Measurements from ENCODE around the gene USP33. TPM values are rescaled to one million over a fixed set of nuclear protein-coding genes. Genes with fewer than 3 reads are reported as not detected.
A peak's percentile ranks its signal among the peaks of the same experiment; 100 is the strongest.
"Not testable (repeated sequence)": the region's sequence is repeated elsewhere in the genome, so short reads cannot be mapped to it uniquely, and the experiment has no call there.

USP33 gene
- total RNA-seq, 1 donor from 2014 or later: 26.3 TPM

DNA sequence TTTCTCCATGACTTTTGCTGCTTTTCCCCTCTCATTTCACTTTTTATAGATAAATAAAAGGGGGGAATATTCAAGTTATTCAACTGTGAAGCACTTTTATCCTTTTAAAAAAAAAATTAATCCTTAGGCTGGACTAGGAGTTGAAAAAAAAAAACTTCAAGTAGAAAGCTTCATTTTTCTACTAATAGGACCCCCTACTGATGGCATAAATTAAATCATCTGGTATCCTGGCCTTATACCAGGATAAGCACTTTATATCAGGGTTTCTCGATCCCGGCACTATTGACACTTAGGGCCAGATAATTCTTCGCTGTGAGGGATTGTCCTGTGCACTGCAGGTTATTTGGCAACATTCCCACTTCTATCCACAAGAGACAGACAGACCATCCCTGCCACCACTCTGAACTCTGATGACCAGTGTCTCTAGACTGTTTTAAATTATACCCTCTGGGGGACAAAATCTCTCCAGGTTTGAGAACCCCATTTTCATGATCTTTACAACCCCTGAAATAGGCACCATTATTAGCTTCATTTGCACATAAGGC lies 17.6 kb downstream of the USP33 start:
- no peak for DNase-seq (ENCODE audit: low spot score)
- intact Hi-C loops (cut with DNase I): no loop called here

DNA sequence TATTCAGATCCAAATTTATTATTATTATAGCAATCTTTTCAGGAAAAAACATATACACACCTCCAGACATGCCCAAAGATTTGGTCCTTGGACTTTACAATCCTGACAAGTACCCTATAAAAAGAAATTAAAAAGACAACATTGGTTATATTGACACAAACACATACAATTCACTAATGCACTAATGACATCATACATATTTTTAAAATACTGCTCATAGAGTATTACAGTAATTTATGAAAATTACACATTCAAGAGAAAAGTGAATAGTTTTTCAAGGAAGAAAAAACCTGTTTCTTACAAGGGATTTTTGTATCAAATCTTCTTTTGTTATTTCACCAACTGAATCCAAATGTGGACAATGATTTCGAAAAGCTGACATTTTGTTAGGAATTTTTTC lies 18.3 kb downstream of the USP33 start:
- intact Hi-C loops (cut with DNase I): no loop called here
- no peak for DNase-seq (ENCODE audit: low spot score)

DNA sequence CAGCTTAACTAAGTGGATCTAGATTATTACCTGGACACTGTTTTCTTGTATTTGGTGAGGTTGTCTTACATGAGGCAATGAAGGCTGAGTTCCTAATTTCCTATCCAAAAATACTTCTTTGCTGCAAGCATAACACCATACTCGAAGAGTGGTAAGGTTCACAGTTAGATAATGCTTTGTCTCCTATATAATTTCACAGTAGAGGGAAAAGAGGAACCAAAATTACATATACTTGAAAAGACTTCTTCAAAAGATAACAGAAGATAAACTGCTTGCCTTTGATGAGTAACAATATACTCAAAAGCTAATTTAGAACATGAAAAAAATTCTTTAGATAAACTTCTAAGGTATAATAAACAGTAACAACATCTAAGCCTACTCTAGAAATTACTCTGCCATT lies 20.4 kb downstream of the USP33 start:
- intact Hi-C loops (cut with DNase I): no loop called here
- DNase-seq (ENCODE audit: low spot score): no peak

DNA sequence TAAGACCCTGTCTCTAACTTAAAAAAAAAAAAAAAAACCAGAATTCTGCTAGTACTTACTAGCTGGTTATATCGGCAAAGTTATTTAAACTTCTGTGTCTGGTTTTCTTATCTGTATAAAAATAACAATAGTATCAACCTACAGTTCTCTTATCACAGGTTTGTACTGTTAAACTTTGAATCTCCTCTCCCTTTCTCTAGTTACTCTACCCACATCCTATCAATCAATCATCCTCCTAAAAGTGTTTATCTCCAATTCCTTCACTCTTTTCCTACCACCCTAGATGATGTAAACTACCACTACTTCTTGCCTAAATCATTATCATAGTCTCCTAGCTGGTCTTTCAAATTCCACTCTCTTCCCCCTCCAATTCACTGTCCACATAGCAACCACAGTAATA lies 27.6 kb downstream of the USP33 start:
- intact Hi-C loops (cut with DNase I): no loop called here
- DNase-seq (ENCODE audit: low spot score): no peak

DNA sequence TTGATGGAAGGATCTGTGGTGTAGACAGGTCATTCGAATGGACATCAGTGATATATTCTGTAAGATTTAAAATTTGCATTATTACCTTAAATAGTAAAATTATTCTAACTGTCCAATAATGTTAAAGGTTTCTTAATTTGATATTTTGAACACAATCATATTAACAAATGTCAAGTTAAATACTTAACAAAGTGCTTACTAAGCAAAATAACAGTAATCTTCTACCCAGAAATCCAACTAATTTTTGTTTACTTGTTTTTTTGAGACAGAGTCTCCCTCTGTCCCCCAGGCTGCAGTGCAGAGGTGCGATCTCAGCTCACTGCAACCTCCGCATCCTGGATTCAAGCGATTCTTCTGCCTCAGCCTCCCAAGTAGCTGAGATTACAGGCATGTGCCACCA lies 33.9 kb downstream of the USP33 start:
- no peak for DNase-seq (ENCODE audit: low spot score)
- intact Hi-C loops (cut with DNase I): no loop called here

DNA sequence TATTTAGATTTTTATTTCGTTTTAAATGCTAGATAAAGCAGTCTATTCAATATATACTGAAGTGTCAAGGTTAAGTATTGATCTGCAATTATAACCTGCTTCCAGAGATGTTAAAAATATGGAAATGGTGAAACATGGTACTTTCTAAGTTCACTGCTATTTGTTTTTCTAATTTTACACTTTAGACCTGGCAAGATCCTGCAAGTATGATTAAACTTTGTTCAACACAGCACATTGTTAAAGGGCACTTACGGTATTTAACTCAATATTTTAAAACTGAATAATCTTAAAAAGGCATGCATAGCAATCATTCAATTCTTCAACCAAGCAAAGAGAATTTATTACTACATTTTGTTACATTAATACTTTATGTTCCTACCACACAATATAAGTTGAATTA lies 41.5 kb downstream of the USP33 start:
- DNase-seq (ENCODE audit: low spot score): no peak
- intact Hi-C loops (cut with DNase I): no loop called here

DNA sequence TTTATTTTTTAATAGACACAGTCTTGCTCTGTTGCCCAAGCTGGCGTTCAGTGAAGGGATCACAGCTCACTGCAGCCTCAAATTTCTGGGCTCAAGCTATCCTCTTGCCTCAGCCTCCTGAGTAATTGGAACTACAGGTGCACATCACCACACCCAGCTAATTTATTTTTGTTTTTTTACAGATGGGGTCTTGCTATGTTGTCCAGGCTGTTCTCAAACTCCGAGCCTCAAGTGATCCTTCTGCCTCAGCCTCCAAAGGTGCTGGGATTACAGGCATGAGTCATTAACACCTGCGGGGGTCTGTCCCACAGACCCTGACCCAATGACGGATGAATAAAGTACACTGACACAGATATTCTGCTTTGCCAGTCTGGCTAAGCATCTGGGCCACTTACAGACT lies 43.6 kb downstream of the USP33 start:
- intact Hi-C loops (cut with DNase I): no loop called here
- no peak for DNase-seq (ENCODE audit: low spot score)

DNA sequence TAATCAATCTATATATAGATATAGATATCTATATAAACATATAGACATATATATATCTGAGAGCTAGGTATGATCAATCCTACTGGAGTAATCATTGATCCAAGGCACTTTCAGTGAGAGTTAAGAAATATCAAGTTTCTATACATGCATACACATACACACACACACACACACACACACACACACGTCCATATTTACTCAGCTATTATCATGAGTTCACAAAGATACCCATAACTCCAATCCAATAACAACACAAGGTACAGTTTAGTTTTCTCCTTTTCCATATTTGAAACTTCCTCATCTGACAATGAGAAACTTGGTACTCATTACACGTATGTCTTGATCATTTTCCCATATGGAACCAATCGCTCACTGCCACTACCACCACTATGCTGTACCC lies 49.9 kb downstream of the USP33 start:
- intact Hi-C loops (cut with DNase I): no loop called here
- DNase-seq (ENCODE audit: low spot score): no peak

DNA sequence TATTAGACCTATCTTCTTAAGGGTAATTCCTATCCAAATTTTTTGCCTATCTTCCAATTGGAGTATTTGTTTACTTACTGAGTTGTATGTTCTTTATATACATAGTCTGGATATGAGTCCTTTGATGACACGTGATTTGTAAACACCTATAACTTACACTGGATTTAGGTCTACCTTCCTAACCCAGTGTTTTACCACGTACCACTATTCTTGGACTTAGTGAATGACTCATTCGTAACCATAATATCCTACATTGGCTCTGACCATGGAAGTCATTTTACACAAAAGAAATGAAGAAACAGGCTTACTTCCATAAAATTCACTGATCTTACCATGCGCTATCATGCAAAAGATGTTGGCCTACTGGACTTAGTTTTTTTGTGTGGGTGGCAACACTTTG lies 53.3 kb downstream of the USP33 start:
- intact Hi-C loops (cut with DNase I): no loop called here
- no peak for DNase-seq (ENCODE audit: low spot score)

DNA sequence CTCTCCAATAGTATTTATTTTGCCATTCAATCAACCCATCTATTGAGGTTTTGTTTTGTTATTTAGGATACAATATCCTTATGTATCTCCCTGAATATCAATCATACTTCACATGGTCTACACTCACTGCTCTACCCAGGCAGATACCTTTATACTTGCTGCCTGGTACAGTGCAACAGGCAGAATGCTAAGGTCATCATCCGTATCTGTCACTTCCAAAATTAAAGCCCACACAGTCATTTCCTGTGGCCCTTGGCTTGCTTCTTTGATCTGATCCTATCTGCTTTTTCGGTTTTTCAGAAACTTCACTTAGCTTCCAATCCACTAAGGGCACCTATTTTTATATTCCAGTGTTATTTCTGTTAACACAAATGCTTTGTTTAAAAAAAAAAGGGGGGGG lies 54.9 kb downstream of the USP33 start:
- intact Hi-C loops (cut with DNase I): no loop called here
- DNase-seq (ENCODE audit: low spot score): no peak

DNA sequence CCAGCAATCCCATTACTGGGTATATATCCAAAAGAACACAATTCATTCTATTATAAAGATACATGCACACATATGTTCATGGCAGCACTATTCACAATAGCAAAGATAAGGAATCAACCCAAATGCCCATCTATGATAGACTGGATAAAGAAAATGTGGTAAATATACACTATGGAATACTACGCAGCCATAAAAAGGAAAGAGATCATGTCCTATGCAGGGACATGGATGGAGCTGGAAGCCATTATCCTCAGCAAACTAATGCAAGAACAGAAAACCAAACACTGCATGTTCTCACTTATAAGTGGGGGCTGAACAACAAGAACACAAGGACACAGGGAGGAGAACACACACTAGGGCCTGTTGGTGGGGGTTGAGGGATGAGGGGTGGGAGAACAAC lies 60.0 kb downstream of the USP33 start:
- intact Hi-C loops (cut with DNase I); DNase-seq (ENCODE audit: low spot score): not testable (repeated sequence)

DNA sequence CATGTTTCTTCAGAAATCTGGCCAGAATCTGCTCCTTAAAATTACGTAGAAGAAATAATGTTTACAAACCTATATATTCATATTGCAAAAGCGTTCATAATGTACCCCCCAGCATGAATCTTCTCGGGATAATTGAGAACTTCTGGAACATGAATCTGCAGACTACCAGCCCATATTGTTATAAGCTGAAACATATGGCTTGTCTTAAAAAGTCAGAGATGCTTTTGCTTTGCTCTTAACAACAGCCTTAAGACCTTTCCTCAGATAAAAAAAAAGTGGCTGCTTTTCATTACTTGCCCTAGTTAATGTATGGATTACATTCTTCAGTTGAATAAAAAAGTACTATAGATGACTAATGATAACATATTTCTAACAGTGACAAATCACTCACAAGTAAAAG lies 62.2 kb downstream of the USP33 start:
- no peak for DNase-seq (ENCODE audit: low spot score)
- intact Hi-C loops (cut with DNase I): no loop called here

DNA sequence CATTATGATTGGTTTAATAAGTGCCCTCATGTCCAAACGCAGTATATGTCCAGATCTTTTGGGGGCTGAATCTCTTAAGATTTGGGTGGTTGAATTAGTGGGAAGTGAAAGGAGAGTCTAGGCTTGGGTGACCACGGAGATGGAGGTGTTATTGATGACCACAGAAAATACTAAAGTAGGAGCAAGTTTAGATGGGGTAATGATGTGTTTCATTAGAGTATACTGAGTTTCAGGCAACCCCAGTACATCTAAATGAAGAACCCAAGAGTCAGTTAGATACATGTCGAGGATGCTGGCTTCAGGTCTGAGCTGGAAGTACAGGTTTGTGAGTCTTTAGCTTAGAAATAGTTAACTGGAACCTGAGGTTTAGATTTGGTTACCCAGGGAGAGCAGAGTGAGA lies 70.7 kb downstream of the USP33 start:
- DNase-seq (ENCODE audit: low spot score): no peak
- intact Hi-C loops (cut with DNase I): no loop called here

DNA sequence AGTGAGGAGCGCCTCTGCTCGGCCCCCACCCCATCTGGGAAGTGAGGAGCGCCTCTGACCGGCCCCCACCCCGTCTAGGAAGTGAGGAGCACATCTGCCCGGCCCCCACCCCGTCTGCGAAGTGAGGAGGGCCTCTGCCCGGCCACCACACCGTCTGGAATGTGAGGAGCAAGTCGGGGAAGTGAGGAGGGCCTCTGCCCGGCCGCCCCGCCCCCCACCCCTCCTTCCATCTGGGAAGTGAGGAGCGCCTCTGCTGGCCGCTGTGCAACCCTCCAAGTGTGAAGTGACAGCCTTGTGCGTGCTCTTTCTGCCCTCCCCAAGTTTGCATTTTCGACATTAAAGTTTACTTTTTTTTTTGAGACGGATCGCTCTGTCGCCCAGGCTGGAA lies 72.1 kb downstream of the USP33 start:
- intact Hi-C loops (cut with DNase I): no loop called here
- no peak for DNase-seq (ENCODE audit: low spot score)

DNA sequence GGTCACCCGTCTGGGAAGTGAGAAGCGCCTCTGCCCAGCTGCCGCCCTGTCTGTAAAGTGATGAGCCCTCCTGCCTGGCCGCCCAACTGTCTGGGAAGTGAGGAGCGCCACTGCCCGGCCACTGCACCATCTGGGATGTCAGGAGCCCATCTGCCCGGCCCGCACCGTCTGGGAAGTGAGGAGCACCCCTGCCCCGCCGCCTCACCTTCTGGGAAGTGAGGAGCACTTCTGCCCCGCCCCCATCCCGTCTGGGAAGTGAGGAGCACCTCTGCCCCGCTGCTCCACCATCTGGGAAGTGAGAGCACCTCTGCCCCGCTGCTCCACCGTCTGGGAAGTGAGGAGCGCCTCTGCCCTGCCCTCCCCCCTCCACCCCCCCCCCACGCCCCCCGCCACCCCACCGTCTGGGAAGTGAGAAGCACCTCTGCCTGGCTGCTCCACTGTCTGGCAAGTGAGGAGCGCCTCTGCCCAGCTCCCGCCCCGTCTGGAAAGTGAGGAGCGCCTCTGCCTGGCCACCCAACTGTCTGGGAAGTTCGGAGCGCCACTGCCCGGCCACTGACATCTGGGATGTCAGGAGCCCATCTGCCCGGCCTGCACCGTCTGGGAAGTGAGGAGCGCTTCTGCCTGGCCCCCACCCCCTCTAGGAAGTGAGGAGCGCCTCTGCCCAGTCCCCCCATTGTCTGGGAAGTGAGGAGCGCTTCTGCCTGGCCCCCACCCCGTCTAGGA lies 72.7 kb downstream of the USP33 start:
- intact Hi-C loops (cut with DNase I): no loop called here
- no peak for DNase-seq (ENCODE audit: low spot score)

DNA sequence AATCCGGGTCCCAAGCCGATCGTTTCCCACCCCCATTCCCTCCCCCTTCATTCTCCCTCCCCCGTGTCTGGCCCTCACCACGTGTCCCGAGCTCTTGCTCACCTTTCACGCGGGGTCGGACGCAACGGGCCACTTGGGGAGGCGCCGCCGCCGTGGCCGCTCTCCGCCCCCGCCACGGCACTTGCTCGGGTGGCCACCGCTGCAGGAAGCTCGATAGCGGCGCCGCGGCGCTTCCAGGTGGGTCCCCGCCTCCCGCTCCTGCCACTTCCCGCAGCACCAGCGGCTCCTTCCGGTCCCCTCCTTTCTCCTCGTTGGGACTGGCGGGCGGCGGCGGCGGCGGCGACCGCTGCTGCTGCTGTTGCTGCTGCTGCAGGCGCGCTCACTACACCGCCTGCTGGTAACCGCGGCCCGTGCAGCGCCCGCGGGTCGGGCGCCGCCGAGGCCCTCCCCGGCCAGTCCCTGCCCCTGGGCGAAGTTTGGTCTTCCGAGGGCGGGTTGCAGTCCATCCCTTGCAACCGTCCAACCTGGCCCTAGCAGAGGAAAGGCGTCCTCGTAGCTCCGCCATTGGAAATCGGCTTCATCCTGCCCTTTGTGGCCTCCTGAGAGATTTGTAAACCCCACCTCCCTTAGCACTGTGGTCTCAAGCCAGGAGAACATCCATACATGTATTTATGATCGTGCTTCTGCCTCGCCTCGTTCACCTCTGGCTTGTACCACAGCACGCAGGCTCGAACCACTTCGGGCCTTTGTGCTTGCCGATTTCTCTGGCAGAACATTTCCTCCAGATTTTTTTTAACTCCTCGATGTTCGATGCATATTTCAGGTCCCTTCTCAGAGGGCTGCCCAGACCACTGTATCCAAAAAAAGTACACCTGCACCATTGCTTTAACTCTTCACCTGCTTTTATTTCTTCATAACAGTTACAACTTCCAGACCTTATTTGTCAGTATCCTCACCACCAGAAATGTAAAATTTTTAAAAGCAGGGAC lies 76.2 kb downstream of the USP33 start:
- DNase-seq (ENCODE audit: low spot score): peak; percentile 95
- intact Hi-C loops (cut with DNase I): loop anchor here (1.0 to 5.0 kb wide), 3 partner anchors 146 to 535 kb away; partner anchors contain the start of gene PIGK

DNA sequence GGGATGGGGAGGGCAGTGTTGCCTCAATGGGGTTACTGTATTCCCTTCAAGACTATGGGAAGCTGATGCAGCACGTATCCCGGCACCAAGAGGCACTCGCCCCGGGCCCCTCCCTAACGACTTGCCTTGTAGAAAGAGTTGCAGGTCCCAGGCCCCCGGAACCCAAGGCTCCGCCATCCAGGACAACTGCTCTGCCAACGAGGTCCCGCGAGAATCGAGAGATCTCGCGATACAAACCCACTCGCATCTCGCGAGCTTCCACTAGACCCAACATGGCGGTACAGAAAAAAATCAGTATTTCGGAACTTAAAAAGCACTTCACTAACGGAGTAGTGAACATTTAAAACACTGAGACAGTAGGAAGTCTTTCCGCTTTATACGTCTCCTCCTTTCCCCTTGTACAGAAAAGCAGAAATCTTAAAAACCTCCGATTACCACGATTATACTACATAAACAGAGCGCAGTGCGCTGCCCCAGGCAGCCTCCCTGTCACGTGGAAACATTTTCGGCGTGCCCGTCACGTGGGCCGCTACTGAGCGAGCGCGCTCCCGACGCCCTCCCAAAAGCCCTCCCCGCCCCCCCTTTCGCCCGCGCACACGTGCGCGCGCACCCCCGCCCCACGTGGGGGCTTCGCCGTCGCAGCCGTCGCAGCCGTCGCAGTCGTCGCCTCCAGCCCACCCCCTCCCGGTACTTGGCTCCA lies 77.0 kb downstream of the USP33 start, which contains the start of gene ZZZ3:
Gene ZZZ3, minus strand, starts transcription at position 199 of the 700 bp plus-strand sequence. CDS start 49,304 bp downstream, outside the sequence.
- intact Hi-C loops (cut with DNase I): loop anchor here (1.0 to 5.0 kb wide), 3 partner anchors 145 to 534 kb away; partner anchors contain the start of gene PIGK
- peak; percentile 94 for DNase-seq (ENCODE audit: low spot score)

DNA sequence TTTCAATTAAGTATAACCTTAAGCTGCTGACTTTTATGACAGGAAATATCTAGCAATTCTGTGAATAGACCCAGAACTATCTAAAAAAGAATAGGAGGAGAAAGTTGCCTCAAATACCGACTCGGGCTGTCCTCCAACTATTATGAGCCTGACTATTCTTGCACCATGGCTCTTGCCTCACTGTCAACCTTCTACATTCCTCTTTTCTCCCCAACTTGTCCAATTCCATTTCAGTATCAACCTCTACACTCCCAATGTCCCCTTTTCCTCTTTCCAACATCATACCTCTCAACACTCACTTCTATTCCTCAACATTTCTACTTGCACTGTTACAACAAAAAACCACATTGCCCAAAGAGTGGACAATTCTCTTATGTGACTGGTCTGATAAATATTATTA lies 79.5 kb downstream of the USP33 start:
- intact Hi-C loops (cut with DNase I): loop anchor here (5.0 kb wide), 1 partner anchor 143 kb away; no protein-coding TSS in a partner anchor
- DNase-seq (ENCODE audit: low spot score): no peak

DNA sequence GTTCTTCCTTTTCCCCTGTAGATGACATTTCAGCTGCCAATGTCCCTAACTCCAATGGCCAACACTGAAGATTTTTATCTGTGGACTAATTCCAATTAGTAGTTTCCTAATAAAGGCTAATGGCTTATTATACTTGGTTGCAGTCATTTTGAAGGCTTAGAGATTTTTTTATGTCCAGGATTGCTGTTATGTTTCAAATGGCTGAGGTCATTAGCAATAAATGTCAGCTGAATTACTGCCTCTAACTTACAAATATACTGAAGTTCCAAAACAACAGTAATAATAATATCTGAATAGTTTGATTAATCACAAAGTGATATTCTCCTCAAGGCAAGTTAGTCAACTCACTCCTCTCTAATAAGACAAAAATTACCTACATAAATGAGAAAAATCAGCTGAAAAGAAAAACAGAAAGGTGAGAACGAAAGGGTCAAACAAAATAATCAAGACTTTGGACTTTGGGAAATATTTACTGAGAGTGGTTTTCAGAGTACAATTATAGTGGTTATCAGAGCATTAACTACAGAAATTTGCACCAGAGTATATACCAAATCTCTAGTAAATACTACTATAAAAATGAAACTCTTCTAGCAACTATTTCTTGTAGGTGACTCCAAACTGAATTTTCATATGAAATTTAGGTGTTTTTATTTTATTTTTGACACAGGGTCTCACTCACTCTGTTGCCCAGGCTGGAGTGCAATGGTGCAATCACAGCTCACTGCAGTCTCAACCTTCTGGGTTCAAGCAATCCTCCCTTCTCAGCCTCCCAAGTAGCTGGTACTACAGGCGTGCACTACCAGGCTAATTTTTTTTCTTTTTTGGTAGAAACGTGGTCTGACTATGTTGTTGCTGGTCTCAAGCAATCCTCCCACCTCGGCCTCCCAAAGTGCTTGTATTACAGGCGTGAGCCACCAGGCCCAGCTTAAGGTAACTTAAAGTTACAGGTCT lies 80.7 kb downstream of the USP33 start:
- DNase-seq (ENCODE audit: low spot score): no peak
- intact Hi-C loops (cut with DNase I): no loop called here
